Breast epithelium (tissue), 3 donors: Measurements from ENCODE around the gene CCDC178.

Experiments
- CTCF ChIP-seq, 3 donors: fragments of 450-650 bp; IDR thresholded peaks; one replicate each; pipeline ENCODE4 v1.5.1; 2016 to 2017; ENCODE audit warnings: antibody characterized with exemption in 3 of 3, mild to moderate bottlenecking in 3 of 3, moderate library complexity in 3 of 3
- POLR2A ChIP-seq: fragments of 450-650 bp; IDR thresholded peaks from one replicate; pipeline ENCODE4 v1.6.1; 2016; ENCODE audit warnings: antibody characterized with exemption, mild to moderate bottlenecking, moderate library complexity
- POLR2AphosphoS5 ChIP-seq, 3 donors: sonication (generic); formaldehyde crosslinking; IDR thresholded peaks; one replicate each; pipeline ENCODE4 v1.6.1; 2017; ENCODE audit warnings: antibody characterized with exemption in 3 of 3

DNA sequence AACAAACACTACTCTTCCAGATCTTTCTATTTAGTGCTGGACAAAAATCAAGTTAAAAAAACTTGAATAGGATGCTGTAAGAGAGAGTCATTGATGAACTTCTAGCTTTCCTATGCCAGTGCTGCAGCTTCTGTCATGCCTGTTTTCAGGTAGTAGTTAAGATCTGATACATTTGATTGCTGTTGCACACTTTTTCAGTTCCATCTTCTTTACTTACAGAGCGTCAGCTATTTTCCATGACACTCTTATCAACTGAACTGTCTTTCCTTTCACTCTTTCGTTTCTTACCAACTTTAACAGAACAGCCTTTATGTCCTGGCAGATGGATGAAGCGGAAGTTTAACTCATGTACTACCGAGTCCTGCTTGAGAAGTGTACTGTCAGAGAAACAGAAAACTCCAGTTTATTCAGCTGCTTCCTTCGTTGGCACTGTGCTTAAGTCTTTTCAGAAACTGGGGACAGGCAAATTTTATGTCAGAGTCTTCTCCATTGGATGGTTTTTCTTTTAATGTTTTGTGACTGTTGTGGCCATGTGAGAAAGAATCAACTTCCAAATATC, 521.8 kb downstream of the CCDC178 start:
- TF ChIP-seq POLR2AphosphoS5 (IDR thresholded peaks at IDR 0.05) (no peak), CTCF (IDR thresholded peaks at IDR 0.05) (no peak), POLR2A (no peak)
